Activated CD8-positive, alpha-beta memory T cell treated with anti-CD3 and anti-CD28 coated beads, Interleukin-2, amount 50 U/mL, for 1 hour (primary cell): Measurements from ENCODE around the gene KLHL40.

Source experiments
- DNase-seq: peaks from one replicate; pipeline ENCODE4 v3.0.0-alpha.2; 2020; ENCODE audit errors: extremely low read depth

The KLHL40 gene

GRCh38 chr3:42685363-42685881, at the start of gene KLHL40:
Gene KLHL40 (plus strand): TSS chr3:42685537. CDS start chr3:42685619, 82 bp downstream.
- no peak for DNase-seq

- no peak for DNase-seq
Observed at GRCh38 chr3:42637001-42637400, 48.3 kb upstream of the KLHL40 start.

GRCh38 chr3:42638339-42638842, 46.9 kb upstream of the KLHL40 start:
- DNase-seq = no peak

- no peak for DNase-seq
Observed at GRCh38 chr3:42639192-42639591, 46.1 kb upstream of the KLHL40 start.

GRCh38 chr3:42640129-42640528, 45.2 kb upstream of the KLHL40 start:
- DNase-seq = no peak

GRCh38 chr3:42640771-42641370, 44.5 kb upstream of the KLHL40 start:
- DNase-seq = no peak

- no peak for DNase-seq
Observed at GRCh38 chr3:42647821-42648459, 37.4 kb upstream of the KLHL40 start.

GRCh38 chr3:42649006-42649405, 36.3 kb upstream of the KLHL40 start:
- DNase-seq = no peak

- DNase-seq = no peak
Observed at GRCh38 chr3:42649783-42650182, 35.6 kb upstream of the KLHL40 start.

GRCh38 chr3:42651248-42652091, 33.9 kb upstream of the KLHL40 start:
- DNase-seq = no peak

- DNase-seq = no peak
Observed at GRCh38 chr3:42652251-42652610, 33.1 kb upstream of the KLHL40 start.

GRCh38 chr3:42652611-42653302, 32.6 kb upstream of the KLHL40 start:
- DNase-seq = no peak

GRCh38 chr3:42653303-42653559, 32.1 kb upstream of the KLHL40 start:
- no peak for DNase-seq

GRCh38 chr3:42653560-42654330, 31.6 kb upstream of the KLHL40 start, which contains the start of gene ZBTB47:
Gene ZBTB47 (plus strand): TSS chr3:42653697. CDS start chr3:42658356, 4,659 bp downstream.
- no peak for DNase-seq

- DNase-seq = no peak
Observed at GRCh38 chr3:42654331-42655201, 30.8 kb upstream of the KLHL40 start.

GRCh38 chr3:42655331-42655888, 29.9 kb upstream of the KLHL40 start:
- no peak for DNase-seq

GRCh38 chr3:42655980-42656679, 29.2 kb upstream of the KLHL40 start:
- DNase-seq = no peak

- no peak for DNase-seq
Observed at GRCh38 chr3:42656680-42657610, 28.4 kb upstream of the KLHL40 start.
